Sigmoid colon (tissue), 7 donors: Measurements from ENCODE around the gene TRIM45. TPM values are rescaled to one million over a fixed set of nuclear protein-coding genes. Genes with fewer than 3 reads are reported as not detected.

Experiments used
- DNase-seq: peaks from one replicate; pipeline ENCODE4 v3.0.0-alpha.2; 2019
- H3K27ac ChIP-seq, 4 donors: fragments of 200-600 bp; sonication (generic); one replicate each; pipeline ENCODE4 v1.5.1; 2016 to 2019; ENCODE audit warnings: mild to moderate bottlenecking in 1 of 4
- H3K27me3 ChIP-seq, 3 donors: fragments of 200-600 bp; sonication (generic); one replicate each; pipeline ENCODE4 v1.5.1; 2019; ENCODE audit warnings: mild to moderate bottlenecking in 1 of 3
- H3K36me3 ChIP-seq, 4 donors: fragments of 200-600 bp; sonication (generic); one replicate each; pipeline ENCODE4 v1.5.1; 2016 to 2019
- H3K4me1 ChIP-seq, 4 donors: fragments of 200-600 bp; sonication (generic); one replicate each; pipeline ENCODE4 v1.5.1; 2017 to 2019
- H3K4me3 ChIP-seq, 4 donors: fragments of 200-600 bp; sonication (generic); one replicate each; pipeline ENCODE4 v1.5.1; 2017 to 2019; ENCODE audit warnings: mild to moderate bottlenecking in 2 of 4, moderate library complexity in 1 of 4
- H3K9me3 ChIP-seq, 4 donors: fragments of 200-600 bp in 3 of 4; sonication (generic) in 3 of 4; one replicate each; pipeline versions ENCODE4 v1.5.1 to v1.6.1; 2013 to 2019
- CTCF ChIP-seq, 4 experiments: fragments of 450-650 bp in 3 of 4; fragments of 200-600 bp in 1 of 4; IDR thresholded peaks; one replicate each; pipeline ENCODE4 v1.5.1; 2016 to 2019; ENCODE audit warnings: antibody characterized with exemption in 4 of 4, mild to moderate bottlenecking in 3 of 4, moderate library complexity in 2 of 4
- EP300 ChIP-seq, 4 donors: sonication (generic); formaldehyde crosslinking; IDR thresholded peaks; one replicate each; pipeline ENCODE4 v1.6.1; 2017; ENCODE audit warnings: antibody characterized with exemption in 4 of 4
- POLR2A ChIP-seq, 2 donors: fragments of 450-650 bp; IDR thresholded peaks; one replicate each; pipeline ENCODE4 v1.6.1; 2016; ENCODE audit warnings: antibody characterized with exemption in 2 of 2, mild to moderate bottlenecking in 2 of 2, moderate library complexity in 2 of 2
- POLR2AphosphoS5 ChIP-seq, 4 donors: sonication (generic); formaldehyde crosslinking; IDR thresholded peaks; one replicate each; pipeline ENCODE4 v1.6.1; 2017; ENCODE audit warnings: antibody characterized with exemption in 4 of 4
- WGBS, 2 donors: extraction: QIAGEN DNeasy Blood & Tissue Kit; methylation state at CpG; one replicate each; pipeline ENCODE4 v1.1.7; 2013; 5-methylcytosine and 5-hydroxymethylcytosine counted together
- intact Hi-C: fragments of 100-400 bp; cut with DNase I; formaldehyde crosslinking; loops from one replicate; pipeline ENCODE4 v1.15.1; 2023
- polyA plus RNA-seq, 3 donors: library from polyadenylated mRNA; stranded (reverse); fragments of 200-250 nt; gene quantifications; one replicate each; pipeline ENCODE4 v1.2.3, GENCODE V29; 2013
- total RNA-seq, 4 donors: library from RNA; depleted of rRNA; stranded (reverse); fragments of >200 nt; gene quantifications; one replicate each; pipeline ENCODE4 v1.1.0, GENCODE V29; 2016
- donor health status: healthy with polysubstance abuse.
- donor health status: Bipolar disorder and iron deficiency.
- donor health status: healthy.

Gene TRIM45
- total and polyA plus RNA-seq, 7 donors, result 0.46 to 9.1 (median 2.1) TPM

- no peaks in the 10 kb centered on the region for H3K4me1 ChIP-seq
- H3K27me3 ChIP-seq, result no peaks in the 10 kb centered on the region
- DNase-seq, result no peak
- no peaks in the 10 kb centered on the region for H3K9me3 ChIP-seq
- H3K36me3 ChIP-seq, result no peaks in the 10 kb centered on the region
- H3K27ac ChIP-seq, result no peak overlapping the region
- no peak overlapping the region for H3K4me3 ChIP-seq
- 67 to 73% methylated on average over 5 of the region's 5 CpGs for WGBS, 2 donors
- TF ChIP-seq EP300 (IDR thresholded peaks at IDR 0.05), result no peak
- TF ChIP-seq POLR2A (IDR thresholded peaks at IDR 0.05), result no peak
- TF ChIP-seq CTCF (IDR thresholded peaks at IDR 0.05), result no peak
- TF ChIP-seq POLR2AphosphoS5 (IDR thresholded peaks at IDR 0.05), result no peak
- intact Hi-C loops, result no loop called here
Observed at GRCh38 chr1:117147856-117148588, 26.5 kb upstream of the TRIM45 start.

- intact Hi-C loops, result no loop called here
- no peaks in the 10 kb centered on the region for H3K36me3 ChIP-seq
- WGBS, 2 donors, result 66 to 71% methylated on average over 4 of the region's 4 CpGs
- no peaks in the 10 kb centered on the region for H3K27me3 ChIP-seq
- no peaks in the 10 kb centered on the region for H3K9me3 ChIP-seq
- H3K4me3 ChIP-seq, result no peak overlapping the region
- no peak for TF ChIP-seq EP300 (IDR thresholded peaks at IDR 0.05)
- no peak for TF ChIP-seq POLR2AphosphoS5 (IDR thresholded peaks at IDR 0.05)
- no peak for TF ChIP-seq CTCF (IDR thresholded peaks at IDR 0.05)
- TF ChIP-seq POLR2A (IDR thresholded peaks at IDR 0.05), result no peak
- DNase-seq, result no peak
- no peaks in the 10 kb centered on the region for H3K4me1 ChIP-seq
- H3K27ac ChIP-seq, result no peak overlapping the region
Observed at GRCh38 chr1:117147341-117147831, 25.8 kb upstream of the TRIM45 start.

- DNase-seq, result no peak
- TF ChIP-seq CTCF (IDR thresholded peaks at IDR 0.05) (no peak), POLR2AphosphoS5 (IDR thresholded peaks at IDR 0.05) (no peak), POLR2A (IDR thresholded peaks at IDR 0.05) (no peak), EP300 (IDR thresholded peaks at IDR 0.05) (no peak)
- intact Hi-C loops, result no loop called here
- Histone ChIP-seq H3K27me3 (no peaks in the 10 kb centered on the region), H3K4me1 (no peaks in the 10 kb centered on the region), H3K27ac (no peak overlapping the region), H3K4me3 (no peak overlapping the region), H3K36me3 (no peaks in the 10 kb centered on the region), H3K9me3 (no peaks in the 10 kb centered on the region)
- WGBS, 2 donors, result 80 to 81% methylated on average over 8 of the region's 8 CpGs
Observed at GRCh38 chr1:117146575-117147340, 25.2 kb upstream of the TRIM45 start.

- no peak for TF ChIP-seq POLR2A (IDR thresholded peaks at IDR 0.05)
- no peak for TF ChIP-seq EP300 (IDR thresholded peaks at IDR 0.05)
- TF ChIP-seq CTCF (IDR thresholded peaks at IDR 0.05), result no peak
- no peak for TF ChIP-seq POLR2AphosphoS5 (IDR thresholded peaks at IDR 0.05)
- no peak for DNase-seq
- Histone ChIP-seq H3K36me3 (no peaks in the 10 kb centered on the region), H3K4me3 (no peak overlapping the region), H3K4me1 (no peaks in the 10 kb centered on the region), H3K27ac (no peak overlapping the region), H3K27me3 (no peaks in the 10 kb centered on the region), H3K9me3 (no peaks in the 10 kb centered on the region)
- intact Hi-C loops, result no loop called here
- 89 to 90% methylated on average over 2 of the region's 2 CpGs for WGBS, 2 donors
Observed at GRCh38 chr1:117146072-117146471, 24.5 kb upstream of the TRIM45 start.
